Measurements from ENCODE around the gene FGFR2.

The FGFR2 gene

DNA sequence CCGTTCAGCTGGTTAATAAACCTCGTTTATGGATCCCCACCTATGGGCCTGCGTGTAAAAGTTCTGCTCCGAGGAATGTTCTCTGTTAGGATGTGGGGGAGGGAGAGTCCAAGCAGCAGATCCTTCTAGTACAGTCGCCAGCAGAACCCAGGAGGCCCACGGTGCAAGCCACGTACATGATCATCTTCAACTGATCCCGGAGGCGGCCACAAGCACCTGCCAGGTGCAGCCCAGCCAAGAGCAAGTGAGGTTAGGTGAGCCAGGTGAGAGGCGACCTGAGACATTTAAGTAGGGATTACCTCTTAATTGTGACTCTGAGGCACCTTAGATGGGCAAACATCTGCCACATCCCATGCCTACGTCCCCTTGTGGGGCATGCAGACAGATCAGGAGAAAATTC lies 18.0 kb upstream of the FGFR2 start:
- Mint-ChIP-seq H3K9me3 (ENCODE audit: low read depth) (no peaks in the 10 kb centered on the region), H3K4me1 (ENCODE audit: low read depth) (no peaks in the 10 kb centered on the region), H3K36me3 (no peaks in the 10 kb centered on the region), H3K4me3 (no peak overlapping the region), H3K27me3 (peaks cover 9% of the 10 kb centered on the region), H3K27ac (no peak overlapping the region)

DNA sequence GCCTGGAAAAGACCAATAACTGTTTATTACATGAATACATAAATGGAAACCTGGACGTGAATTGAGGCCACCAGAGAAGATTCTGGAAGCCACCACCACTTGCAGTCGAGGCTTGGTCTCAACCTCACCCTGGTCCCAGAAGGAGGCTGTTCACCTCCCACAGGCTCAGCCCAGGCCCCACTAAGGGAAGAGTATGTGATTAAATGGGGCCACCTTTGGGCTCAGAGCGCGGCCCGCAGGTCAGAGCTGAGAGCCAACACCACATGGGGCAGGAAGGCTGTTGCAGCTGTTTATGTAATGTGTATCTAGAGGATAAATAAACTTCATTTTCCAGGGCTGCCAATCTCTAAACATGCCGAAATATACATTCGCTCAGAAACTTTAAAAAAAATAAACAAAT lies 17.6 kb upstream of the FGFR2 start:
- Mint-ChIP-seq H3K4me3 (no peak overlapping the region), H3K27me3 (peaks cover 11% of the 10 kb centered on the region), H3K27ac (no peak overlapping the region), H3K36me3 (no peaks in the 10 kb centered on the region), H3K9me3 (ENCODE audit: low read depth) (no peaks in the 10 kb centered on the region), H3K4me1 (ENCODE audit: low read depth) (no peaks in the 10 kb centered on the region)

GRCh38 chr10:121615435-121615793 lies 17.2 kb upstream of the FGFR2 start:
- H3K36me3 Mint-ChIP-seq = no peaks in the 10 kb centered on the region
- H3K4me3 Mint-ChIP-seq = no peak overlapping the region
- H3K4me1 Mint-ChIP-seq (ENCODE audit: low read depth) = no peaks in the 10 kb centered on the region
- H3K27me3 Mint-ChIP-seq = peaks cover 12% of the 10 kb centered on the region
- no peaks in the 10 kb centered on the region for H3K9me3 Mint-ChIP-seq (ENCODE audit: low read depth)
- no peak overlapping the region for H3K27ac Mint-ChIP-seq

DNA sequence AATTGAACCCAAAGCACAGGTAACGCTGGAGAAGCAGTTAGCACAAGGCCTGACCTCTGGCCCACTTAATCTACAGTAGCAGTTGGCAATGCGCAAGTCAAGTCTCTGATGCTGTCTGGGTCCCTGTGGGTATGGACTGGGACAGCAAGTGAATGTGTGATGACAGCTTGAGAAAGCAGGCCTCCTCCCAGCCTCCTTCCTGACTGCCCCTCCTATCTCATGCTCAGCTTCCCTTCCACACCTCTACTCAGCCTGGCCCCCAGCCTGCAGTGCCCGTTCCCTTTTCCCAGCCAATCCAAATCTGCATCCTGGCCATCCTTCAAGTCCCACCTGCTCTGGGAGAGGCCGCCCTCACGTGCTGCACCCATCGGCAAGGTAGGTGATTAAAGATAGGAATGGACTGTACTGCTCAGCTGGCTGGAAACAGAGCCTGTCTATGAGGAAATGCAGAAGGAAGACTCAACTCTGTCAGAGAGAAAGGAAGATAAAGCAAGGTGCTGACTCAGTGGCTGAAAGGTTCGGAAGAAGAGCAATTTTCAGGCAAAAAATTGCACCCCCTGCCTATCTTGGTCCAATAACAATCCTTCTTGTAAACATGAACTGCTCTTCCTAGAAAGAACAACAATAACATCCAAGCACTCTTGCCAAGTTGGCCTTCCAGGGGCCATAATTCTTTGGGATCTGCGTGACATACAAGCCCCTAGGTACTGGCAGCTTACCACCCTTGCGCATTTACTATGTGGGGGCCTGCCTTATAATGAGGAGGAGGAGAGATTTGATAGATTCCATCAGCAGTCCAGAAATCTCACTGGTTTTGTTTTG lies 16.6 kb upstream of the FGFR2 start:
- no peaks in the 10 kb centered on the region for H3K36me3 Mint-ChIP-seq
- H3K4me1 Mint-ChIP-seq (ENCODE audit: low read depth) = no peaks in the 10 kb centered on the region
- H3K9me3 Mint-ChIP-seq (ENCODE audit: low read depth) = no peaks in the 10 kb centered on the region
- H3K4me3 Mint-ChIP-seq = no peak overlapping the region
- H3K27me3 Mint-ChIP-seq = peaks cover 16% of the 10 kb centered on the region
- no peak overlapping the region for H3K27ac Mint-ChIP-seq

DNA sequence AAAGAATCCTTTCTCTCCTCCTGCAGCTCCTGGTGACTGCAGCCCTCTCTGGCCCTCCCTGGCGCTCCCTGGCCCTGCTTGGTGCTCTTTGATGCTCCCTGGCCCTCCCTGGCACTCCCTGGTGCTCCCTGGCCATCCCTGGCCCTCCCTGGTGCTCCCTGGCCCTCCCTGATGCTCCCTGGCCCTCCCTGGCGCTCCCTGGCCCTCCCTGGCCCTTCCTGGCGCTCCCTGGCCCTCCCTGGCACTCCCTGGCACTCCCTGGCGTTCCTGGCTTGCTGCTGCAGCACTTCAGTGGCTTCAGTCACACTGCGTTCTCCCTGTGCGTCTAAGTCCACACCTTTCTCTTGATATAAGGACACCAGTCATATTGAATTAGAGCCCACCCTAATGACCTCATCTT lies 15.2 kb upstream of the FGFR2 start:
- H3K9me3 Mint-ChIP-seq (ENCODE audit: low read depth) = no peaks in the 10 kb centered on the region
- no peaks in the 10 kb centered on the region for H3K36me3 Mint-ChIP-seq
- no peak overlapping the region for H3K27ac Mint-ChIP-seq
- H3K4me1 Mint-ChIP-seq (ENCODE audit: low read depth) = peaks cover 2% of the 10 kb centered on the region
- no peak overlapping the region for H3K4me3 Mint-ChIP-seq
- peaks cover 17% of the 10 kb centered on the region for H3K27me3 Mint-ChIP-seq

- no peaks in the 10 kb centered on the region for H3K36me3 Mint-ChIP-seq
- H3K27ac Mint-ChIP-seq = no peak overlapping the region
- no peaks in the 10 kb centered on the region for H3K9me3 Mint-ChIP-seq (ENCODE audit: low read depth)
- peaks cover 4% of the 10 kb centered on the region for H3K4me1 Mint-ChIP-seq (ENCODE audit: low read depth)
- H3K27me3 Mint-ChIP-seq = peaks cover 12% of the 10 kb centered on the region
- H3K4me3 Mint-ChIP-seq = no peak overlapping the region
These were observed 13.3 kb upstream of the FGFR2 start for GRCh38 chr10:121611393-121612159.

GRCh38 chr10:121610798-121611323 lies 12.6 kb upstream of the FGFR2 start:
- Mint-ChIP-seq H3K4me3 (no peak overlapping the region), H3K4me1 (ENCODE audit: low read depth) (peaks cover 4% of the 10 kb centered on the region), H3K9me3 (ENCODE audit: low read depth) (no peaks in the 10 kb centered on the region), H3K27me3 (peaks cover 14% of the 10 kb centered on the region), H3K36me3 (no peaks in the 10 kb centered on the region), H3K27ac (no peak overlapping the region)

GRCh38 chr10:121609426-121610380 lies 11.5 kb upstream of the FGFR2 start:
- Mint-ChIP-seq H3K4me3 (no peak overlapping the region), H3K27me3 (peaks cover 16% of the 10 kb centered on the region), H3K9me3 (ENCODE audit: low read depth) (no peaks in the 10 kb centered on the region), H3K36me3 (no peaks in the 10 kb centered on the region), H3K4me1 (ENCODE audit: low read depth) (peaks cover 4% of the 10 kb centered on the region), H3K27ac (no peak overlapping the region)

- Mint-ChIP-seq H3K27me3 (peaks cover 19% of the 10 kb centered on the region), H3K27ac (no peak overlapping the region), H3K4me1 (ENCODE audit: low read depth) (peaks cover 4% of the 10 kb centered on the region), H3K4me3 (no peak overlapping the region), H3K36me3 (no peaks in the 10 kb centered on the region), H3K9me3 (ENCODE audit: low read depth) (no peaks in the 10 kb centered on the region)
These were observed 10.4 kb upstream of the FGFR2 start for GRCh38 chr10:121608469-121609190.

GRCh38 chr10:121607310-121608055 lies 9.2 kb upstream of the FGFR2 start:
- no peak overlapping the region for H3K27ac Mint-ChIP-seq
- H3K36me3 Mint-ChIP-seq = no peaks in the 10 kb centered on the region
- H3K4me1 Mint-ChIP-seq (ENCODE audit: low read depth) = peaks cover 4% of the 10 kb centered on the region
- no peaks in the 10 kb centered on the region for H3K9me3 Mint-ChIP-seq (ENCODE audit: low read depth)
- H3K4me3 Mint-ChIP-seq = no peak overlapping the region
- peaks cover 22% of the 10 kb centered on the region for H3K27me3 Mint-ChIP-seq

DNA sequence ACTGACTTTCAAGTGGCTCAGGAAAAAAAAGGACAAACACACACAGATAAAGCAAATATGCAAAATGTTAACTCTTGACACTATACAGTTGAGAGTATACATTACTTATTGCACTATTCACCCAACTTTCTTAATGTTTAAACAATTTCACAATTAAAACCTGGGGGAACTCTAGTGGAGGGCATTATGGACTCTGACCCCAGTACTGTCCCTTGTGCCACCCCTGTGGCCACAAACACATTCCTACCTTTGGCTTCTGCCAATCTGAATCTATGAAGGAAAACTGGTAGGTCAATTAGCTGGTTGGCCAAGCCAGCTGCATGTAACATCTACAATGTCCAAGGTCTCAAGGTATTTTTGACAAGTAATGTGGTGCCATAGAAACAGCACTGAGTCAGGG lies 7.5 kb upstream of the FGFR2 start:
- H3K27ac Mint-ChIP-seq = no peak overlapping the region
- peaks cover 4% of the 10 kb centered on the region for H3K4me1 Mint-ChIP-seq (ENCODE audit: low read depth)
- no peaks in the 10 kb centered on the region for H3K9me3 Mint-ChIP-seq (ENCODE audit: low read depth)
- H3K36me3 Mint-ChIP-seq = no peaks in the 10 kb centered on the region
- peaks cover 25% of the 10 kb centered on the region for H3K27me3 Mint-ChIP-seq
- H3K4me3 Mint-ChIP-seq = no peak overlapping the region

- Mint-ChIP-seq H3K27me3 (peaks cover 36% of the 10 kb centered on the region), H3K4me1 (ENCODE audit: low read depth) (peaks cover 4% of the 10 kb centered on the region), H3K36me3 (no peaks in the 10 kb centered on the region), H3K4me3 (no peak overlapping the region), H3K9me3 (ENCODE audit: low read depth) (no peaks in the 10 kb centered on the region), H3K27ac (no peak overlapping the region)
These were observed 3.2 kb upstream of the FGFR2 start for GRCh38 chr10:121601458-121601857.

- Mint-ChIP-seq H3K27me3 (peaks cover 39% of the 10 kb centered on the region), H3K4me1 (ENCODE audit: low read depth) (peaks cover 4% of the 10 kb centered on the region), H3K9me3 (ENCODE audit: low read depth) (no peaks in the 10 kb centered on the region), H3K36me3 (no peaks in the 10 kb centered on the region), H3K27ac (no peak overlapping the region), H3K4me3 (no peak overlapping the region)
These were observed 2.4 kb upstream of the FGFR2 start for GRCh38 chr10:121600611-121601010.

All from activated naive CD8-positive, alpha-beta T cell (primary cell).